Activated naive CD8-positive, alpha-beta T cell treated with anti-CD3 and anti-CD28 coated beads, Interleukin-2, amount 50 U/mL, for 16 hours (primary cell): Measurements from ENCODE around the gene TMIGD2.
"Not testable (repeated sequence)": the region's sequence is repeated elsewhere in the genome, so short reads cannot be mapped to it uniquely, and the experiment has no call there.

Source experiments
- DNase-seq: peaks from one replicate; pipeline ENCODE4 v3.0.0-alpha.2; 2020; ENCODE audit warnings: low read depth, low spot score

The TMIGD2 gene

DNA sequence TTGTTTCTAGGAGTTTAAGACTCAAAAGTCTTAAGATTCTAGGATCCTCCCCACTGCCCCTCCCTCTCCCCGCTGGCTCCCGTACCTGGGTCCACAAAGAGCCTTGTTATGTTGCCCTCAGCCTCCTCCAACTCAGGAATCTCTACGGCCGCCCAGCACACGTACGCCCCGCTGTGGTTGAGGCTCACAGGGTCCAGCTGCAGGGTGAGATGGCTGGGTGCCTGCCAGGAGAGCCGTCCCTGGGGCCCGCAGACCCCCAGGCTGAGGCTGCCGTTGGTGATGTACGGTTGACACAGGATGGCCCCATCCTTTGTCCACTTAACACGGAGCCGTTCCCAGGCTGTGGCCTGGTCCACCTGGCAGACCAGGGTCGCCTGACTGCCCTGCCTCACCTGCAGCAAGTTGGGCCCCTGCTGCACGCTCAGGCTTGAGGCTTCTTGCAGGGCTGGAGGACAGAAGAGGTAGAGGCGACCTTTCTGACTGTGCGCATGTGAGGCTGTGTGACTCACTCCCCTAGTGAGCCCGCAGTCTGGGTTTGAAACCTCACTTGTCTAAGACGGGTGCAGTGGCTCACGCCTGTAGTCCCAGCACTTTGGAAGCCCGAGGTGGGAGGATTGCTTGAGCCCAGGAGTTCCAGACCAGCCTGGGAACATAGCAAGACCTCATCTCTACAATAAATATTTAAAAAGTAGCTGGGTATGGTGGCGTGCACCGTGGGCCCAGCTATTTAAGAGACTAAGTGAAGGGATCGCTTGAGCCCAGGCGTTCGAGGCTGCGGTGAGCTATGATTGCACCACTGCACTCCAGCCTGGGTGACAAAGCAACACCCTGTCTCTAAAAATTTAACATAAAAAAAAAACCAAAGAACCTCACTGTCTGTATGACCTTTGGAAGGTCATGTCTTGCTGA is 4.0 kb downstream of the TMIGD2 start:
- no peak for DNase-seq

DNA sequence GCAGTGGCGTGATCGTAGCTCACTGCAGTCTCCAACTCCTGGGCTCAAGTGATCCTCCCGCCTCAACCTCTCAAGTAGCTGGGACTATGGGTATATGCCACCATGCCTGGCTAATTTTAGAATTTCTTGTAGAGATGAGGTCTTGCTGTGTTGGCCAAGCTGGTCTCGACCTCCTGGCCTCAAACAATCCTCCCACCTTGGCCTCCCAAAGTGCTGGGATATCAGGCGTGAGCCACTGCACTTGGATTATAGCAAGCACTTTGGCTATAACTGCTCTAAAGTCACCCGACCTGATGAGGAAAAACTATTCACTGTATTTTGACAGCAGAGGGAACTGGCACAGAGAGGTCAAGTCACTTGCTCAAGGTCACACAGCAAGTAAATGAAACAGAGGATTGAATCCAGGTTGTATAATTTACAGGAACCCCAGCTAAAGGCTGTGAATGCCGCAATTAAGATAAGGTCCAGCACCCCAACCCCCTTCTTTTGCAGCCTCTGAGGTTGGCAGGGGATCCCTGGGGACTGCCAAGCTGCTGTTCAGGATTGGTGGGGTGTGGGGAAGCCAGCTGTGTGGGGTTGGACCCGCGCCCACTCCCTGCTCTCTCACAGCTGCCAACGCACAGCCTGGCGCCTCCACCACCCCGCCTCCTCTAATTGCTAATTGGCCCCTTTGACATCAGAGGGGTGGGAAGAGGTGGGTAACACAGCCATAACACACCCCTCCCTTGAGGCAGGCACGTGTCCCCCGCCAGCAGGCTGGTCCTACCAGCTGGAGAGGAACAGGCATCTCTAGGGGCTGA is 6.0 kb downstream of the TMIGD2 start:
- no peak for DNase-seq

DNA sequence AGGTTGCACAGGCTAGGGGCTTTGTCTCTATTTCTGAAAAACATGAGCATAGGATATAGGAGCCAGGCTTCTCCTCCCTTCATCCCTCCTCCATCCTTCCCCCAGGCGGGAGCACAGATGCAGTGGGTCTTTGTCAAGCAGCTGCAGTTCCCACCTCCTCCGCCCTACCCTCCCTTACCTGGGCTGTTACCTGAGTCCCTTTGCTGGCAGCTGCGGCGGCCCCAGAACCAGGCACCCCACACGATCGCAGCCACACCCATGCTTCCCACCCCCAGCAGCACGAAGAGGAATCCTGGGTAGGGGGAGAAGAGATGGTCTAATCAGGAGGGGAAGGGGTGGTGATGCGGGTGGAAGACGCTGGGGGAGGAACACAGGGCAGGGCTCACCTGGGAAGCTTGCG is 7.8 kb downstream of the TMIGD2 start:
- no peak for DNase-seq

DNA sequence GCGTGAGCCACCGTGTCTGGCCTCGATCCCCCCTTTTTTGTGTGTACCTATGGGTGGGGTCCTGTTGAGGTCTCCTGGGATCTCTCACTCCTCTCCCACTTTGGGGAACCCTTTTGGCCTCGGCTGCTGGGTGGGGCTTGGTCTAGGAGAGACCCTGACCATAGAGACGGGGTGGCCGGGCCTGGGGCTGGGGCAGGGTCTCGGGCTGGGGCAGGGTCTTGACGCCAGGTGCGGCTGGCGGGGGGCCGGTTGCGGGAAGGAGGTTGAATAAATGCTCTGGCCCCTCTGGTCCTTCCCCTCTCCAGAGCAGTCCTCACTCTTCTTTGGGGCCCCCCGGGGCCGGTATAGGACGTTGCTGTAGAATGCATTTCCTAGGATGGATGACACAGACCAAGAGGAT is 9.7 kb downstream of the TMIGD2 start:
- no peak for DNase-seq

DNA sequence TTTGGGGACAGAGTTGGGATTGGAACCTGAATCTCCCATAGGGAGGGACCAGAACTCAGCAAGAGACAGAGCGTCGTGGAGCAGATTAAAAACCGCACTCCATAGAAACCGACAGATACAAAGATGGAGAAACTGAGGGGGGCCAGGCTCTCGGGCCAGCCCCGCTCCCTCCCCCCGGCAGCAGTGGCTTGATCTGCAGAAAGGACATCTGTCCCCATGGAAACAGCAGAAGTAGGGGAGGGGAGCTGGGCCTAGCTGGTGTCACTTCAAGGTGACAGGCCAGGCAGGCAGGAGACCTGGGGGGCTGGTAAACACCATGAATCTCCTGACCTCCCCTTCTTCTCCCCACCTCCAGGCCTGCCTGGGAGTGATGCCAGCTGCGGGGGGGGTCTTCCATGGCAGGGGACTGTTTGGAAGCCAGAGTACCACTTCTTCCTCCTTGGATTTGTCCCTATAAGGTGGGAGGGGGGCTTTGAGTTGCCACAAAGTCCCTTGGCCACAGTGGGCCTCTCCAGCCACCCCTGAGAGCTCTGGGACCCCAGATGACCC is 10.9 kb downstream of the TMIGD2 start:
- no peak for DNase-seq

DNA sequence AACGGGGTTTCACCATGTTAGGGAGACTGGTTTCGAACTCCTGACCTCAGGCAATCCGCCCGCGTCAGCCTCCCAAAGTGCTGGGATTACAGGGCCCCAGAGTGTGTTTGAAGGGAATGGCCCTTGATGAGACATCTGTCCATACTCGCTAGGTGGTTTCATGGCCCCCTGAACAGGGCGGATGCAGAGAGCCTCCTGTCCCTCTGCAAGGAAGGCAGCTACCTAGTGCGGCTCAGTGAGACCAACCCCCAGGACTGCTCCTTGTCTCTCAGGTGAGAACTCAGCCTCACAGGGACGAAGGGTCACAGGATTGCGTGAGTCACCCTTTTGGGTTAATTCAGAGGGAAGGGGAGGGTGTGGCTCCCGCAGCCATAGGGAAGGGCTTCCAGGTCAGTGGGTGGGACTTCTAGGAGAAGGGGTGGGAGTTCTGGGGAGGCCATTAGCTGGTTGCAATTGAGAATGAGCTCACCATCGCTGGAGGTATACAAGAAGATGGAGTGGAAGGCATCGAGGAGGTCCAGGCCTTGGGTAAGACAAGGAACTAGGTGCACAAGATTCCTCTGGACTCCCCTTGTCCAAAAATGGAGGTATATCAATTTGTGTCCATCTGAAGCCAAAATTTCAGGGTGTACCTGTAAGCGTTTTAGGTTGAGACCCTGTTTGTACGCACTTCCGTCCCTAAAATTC is 14.0 kb downstream of the TMIGD2 start:
- DNase-seq: no peak

DNA sequence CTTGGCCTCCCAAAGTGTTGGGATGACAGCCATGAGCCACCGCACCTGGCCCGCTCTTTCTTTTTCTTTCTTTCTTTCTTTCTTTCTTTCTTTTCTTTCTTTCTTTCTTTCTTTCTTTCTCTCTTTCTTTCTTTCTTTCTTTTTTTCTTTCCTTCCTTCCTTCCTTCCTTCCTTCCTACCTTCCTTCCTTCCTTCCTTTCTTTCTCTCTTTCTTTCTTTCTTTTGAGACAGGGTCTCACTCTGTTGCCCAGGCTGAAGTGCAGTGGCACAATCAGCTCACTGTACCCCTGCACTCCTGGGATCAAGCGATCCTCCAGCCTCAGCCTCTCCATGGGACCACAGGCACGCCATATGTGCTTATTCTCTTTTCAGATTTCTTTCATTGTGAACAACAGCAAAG is 16.0 kb downstream of the TMIGD2 start:
- not testable (repeated sequence) for DNase-seq

DNA sequence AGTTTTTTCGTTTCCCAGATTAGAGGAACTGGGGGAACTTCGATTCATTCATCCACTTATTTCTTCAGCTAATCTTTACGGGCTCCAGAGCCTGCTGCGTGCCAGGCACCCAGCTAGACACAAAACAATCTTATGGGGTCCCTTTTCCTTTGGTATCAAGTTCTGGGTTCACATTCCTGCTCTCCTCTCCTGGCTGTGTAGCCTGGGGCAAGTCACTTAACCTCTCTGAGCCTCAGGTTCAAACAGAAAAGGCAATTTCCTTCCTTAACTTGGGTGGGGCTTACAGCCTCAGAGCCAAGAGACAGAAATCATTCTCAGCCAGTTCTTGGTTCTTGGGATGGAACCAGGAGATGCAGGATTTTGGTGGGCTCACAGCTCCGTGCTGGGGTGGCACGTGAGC is 17.2 kb downstream of the TMIGD2 start:
- no peak for DNase-seq

DNA sequence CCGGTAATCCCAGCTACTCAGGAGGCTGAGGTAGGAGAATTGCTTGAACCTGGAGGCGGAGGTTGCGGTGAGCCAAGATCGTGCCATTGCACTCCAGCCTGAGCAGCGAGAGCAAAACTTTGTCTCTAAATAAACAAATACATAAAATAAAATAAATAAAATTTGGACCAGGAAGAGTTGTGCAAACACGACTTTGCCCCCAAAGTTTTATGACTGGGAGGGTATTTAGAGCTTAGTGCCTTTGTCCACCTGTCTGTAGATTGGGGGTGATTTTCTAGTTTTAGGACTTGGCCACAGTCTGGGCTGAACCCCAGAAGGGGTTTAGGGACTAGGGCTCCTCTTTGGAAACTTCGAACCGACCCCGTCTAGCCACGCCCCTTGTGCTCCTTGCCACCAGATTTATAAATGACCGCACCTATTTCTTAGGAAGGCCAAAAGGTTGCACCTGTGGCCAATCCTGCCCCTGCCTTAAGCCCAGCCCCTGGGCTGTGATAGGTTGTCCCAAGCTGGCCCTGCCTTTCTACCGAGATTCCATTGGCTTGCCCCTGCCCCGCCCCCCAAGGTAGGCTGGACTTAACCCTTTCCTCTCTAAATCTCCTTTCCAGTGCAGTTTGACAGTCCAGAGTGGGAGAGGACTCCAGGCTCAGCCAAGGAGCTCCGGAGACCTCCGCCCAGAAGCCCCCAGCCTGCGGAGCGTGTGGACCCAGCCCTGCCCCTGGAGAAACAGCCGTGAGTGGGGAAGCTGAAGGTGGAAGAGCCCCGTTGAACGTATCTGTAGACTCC is 17.8 kb downstream of the TMIGD2 start:
- no peak for DNase-seq

DNA sequence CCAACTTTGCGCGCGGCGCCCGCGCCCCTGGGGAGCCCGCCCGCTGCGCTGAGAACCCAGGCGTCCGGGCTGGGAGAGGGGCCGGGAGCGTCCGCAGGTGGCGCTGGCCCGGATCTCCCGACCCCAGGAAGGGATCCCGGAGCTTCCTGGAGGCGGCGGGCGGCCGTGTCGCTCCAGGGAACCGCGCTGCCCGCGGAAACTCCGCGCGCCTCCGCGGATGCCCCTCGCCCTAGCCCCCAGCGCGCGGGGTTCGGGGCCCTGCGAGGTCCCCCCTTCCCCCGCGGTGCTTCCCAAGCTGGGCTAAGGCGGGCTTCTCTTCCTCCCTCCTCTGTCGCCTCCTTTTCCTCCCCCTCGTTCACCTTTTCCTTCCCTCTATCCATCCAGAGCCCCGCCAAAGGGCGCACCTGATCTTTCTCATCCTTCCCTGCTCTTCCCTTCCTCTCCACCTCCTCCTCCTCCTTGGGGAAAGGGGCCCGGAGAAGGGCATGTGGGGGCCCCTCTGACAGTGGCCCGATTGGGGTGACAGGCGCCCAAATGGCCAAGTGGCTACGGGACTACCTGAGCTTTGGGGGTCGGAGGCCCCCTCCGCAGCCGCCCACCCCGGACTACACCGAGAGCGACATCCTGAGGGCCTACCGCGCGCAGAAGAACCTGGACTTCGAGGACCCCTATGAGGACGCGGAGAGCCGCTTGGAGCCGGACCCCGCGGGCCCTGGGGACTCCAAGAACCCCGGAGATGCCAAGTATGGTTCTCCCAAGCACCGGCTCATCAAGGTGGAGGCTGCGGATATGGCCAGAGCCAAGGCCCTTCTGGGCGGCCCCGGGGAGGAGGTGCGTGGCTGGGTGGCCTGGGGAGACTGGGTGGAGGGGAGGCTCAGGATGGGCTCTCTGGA is 22.4 kb downstream of the TMIGD2 start:
- DNase-seq: no peak

DNA sequence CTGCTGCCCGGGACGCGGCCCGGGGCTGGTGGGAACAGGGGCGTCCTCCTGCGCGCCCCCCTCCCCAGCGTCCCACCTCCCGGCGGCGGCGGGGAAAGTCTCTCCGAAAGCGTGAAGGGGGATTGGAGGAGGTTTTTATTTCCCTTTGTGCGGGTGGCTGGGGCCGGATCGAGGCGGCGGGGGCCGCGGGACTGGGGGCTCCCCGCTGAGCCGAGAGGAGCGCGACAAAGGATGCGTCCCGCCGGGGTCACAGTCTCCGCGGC is 23.0 kb downstream of the TMIGD2 start:
- DNase-seq: no peak

DNA sequence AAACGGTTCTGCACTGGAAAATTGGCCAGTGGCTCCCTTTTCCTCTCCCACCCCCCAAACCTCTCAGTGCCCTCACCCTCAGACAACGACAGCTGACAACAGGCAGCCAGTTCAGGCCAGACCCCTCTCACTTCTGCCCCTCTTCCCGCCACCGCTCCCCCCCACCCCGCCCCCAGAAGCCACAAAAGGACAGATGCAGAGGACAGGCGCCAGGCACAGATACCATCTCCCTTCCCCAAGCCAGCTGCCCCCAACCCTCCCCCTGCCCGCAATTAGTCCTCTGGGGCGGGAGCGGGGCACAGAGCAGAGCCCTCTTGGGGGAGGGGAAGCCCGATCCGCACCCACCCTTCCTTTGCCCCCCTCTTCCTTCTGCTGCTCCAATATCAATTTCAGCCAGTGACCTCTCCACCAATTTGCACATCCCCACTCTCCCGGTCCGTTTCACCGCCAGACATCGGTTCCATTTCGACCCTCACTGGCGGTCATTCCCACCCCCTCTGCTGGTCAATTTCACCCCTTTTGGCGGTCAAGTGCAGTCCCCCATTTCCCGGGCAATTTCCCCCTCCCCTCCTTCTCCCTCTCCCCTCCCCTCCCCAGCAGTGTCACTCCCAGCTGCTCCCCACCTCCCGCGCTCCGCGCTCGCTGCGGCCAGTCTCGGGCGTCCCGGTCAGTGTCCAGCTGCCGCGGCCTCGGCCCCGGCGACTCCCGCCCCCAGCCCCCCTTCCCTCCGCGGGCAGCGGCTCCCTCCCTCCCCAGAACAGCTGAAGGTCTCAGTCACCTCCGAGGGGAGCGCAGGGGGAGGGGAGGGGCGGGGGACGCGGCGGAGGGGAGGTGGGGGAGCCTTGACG is 23.5 kb downstream of the TMIGD2 start, which contains the start of gene SHD:
Gene SHD, plus strand, starts transcription at position 848 of the 848 bp plus-strand sequence. CDS start 798 bp downstream, outside the sequence.
- no peak for DNase-seq

DNA sequence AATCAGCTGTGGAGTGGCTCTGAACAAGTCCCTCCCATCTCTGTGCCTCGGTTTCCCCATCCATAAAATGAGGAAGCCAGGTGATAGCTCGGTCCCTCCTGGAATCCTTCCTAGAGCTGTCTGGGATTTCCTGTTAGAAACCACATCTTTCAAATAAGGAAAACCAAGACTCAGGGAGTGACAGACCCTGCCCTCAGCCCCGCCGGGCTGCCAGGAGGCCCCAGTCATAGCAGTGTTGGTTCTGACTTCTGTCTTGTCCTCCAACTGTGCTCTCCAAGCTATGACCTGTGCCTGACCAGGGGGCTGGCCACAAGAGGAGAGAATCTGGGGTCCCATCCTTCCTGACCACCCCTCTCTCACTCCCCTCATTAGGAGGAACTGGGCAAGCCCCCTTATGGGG is 24.2 kb downstream of the TMIGD2 start:
- DNase-seq: no peak

DNA sequence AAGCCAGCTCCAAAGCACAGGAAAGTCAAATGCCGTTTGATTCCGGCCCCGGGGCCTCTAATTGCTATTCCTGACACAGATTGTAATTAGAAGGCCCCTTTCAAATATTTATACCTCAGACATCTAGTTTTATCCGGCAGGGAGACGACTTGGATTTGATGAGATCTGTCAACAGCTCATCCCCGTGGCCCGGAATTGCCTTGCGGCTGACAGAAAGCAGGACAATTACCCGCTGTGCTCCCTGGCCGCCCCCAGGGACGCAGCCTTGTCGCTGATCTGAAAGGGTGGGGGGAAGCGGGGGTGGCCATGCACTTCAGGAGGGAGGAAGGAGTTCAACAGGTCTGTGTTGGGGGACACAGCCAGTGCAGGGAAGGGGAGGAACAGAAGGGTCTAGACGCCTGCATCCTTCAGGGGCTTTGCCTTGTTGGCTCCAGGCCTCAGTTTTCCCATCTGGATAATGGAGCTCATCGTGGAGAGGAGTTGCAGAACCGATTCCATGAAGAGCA is 24.9 kb downstream of the TMIGD2 start:
- DNase-seq: no peak

DNA sequence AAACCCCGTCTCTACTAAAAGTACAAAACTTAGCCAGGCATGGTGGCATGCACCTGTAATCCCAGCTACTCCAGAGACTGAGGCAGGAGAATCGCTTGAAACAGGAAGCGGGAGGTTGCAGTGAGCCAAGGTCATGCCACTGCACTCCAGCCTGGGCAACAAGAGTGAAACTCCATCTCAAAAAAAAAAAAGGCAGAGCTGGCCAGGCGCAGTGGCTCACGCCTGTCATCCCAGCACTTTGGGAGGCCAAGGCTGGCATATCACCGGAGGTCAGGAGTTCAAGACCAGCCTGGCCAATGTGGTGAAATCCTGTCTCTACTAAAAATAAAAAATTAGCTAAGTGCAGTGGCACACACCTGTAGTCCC is 27.9 kb downstream of the TMIGD2 start:
- DNase-seq: not testable (repeated sequence)

DNA sequence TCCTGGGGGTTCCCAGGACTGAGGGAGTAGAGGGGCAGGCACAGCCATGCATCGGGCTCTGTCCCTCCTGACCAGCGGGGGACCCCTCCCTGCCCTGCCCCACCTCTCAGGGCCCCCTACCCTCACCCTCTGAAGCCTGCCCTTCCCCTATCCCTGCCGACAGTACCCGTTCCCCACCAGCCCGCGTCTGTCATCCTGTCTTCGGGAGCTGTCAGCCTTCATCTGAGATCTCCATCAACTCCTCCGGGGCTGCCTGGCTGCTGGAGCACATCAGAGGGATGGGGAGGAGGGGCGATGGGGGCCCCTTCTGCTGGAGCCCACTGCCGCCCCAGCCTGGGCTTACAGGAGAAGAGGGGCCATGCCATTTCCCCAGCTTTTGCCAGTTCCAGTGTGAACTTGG is 29.3 kb downstream of the TMIGD2 start:
- no peak for DNase-seq

DNA sequence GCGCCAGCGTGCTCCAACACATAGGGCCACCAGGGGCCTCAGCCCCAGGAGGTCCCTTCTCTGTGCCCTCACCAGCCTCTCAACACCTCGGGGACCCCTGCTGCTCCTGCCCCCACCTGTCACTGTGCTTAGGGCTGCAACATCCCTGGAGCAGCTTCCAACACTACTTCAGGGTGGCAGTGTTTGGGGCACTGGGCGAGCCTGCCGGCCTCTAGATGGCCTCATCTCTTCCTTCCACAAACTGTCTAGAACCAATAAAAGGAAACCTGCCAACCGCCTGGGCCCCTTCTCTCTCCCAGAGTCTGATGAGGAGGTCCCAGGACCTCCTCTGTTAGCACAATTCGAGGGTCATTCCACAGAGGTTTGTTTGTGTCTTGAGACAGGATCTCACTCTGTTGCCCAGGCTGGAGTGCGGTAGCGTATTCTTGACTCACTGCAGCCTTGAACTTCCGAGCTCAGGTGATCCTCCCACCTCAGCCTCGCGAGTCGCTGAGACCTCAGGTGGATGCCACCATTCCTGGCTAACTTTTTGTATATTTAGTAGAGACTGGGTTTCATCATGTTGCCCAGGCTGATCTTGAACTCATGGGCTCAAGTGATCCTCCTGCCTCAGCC is 33.3 kb downstream of the TMIGD2 start:
- DNase-seq: no peak

DNA sequence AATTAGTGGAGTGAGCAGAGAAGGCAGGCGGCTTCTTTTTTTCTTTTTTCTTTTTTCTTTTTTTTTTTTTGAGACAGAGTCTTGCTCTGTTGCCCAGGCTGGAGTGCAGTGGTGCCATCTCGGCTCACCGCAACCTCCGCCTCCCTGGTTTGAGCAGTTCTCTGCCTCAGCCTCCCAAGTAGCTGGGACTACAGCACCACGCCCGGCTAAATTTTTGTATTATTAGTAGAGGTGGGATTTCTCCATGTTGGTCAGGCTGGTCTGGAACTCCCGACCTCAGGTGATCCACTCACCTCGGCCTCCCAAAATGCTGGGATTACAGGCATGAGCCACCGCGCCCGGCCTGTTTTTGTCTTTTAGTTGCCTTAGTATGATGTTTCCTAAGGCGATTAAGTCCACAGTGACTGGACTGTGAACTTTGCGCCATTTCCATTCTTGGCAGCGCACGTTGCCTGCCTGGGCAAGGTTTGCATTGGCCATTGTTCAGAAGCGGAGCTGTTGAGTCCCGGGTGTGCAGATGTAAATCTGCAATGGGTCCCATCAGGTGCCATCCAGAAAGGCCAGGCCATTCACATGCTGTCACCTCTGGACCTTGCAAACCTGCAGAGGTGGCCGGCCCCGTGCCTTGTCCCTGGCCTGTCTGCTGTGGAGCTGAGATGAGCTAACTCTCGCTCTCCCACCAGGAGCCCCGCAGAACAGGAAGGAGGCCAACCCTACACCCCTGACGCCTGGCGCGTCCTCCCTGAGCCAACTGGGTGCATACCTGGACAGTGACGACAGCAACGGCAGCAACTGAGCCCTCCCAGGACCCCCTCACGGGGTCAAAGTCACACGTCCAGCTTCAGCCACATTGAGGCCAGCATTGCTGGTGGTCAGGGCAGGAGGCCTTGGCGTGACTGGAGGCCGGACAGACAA is 34.0 kb downstream of the TMIGD2 start:
- no peak for DNase-seq
